GM18868 (cell line): ENCODE results near the gene THRB.

Source experiments
- ATAC-seq: cut with Tn5 transposase; IDR thresholded peaks from one replicate; pipeline ENCODE4 v1.9.1; 2021; ENCODE audit warnings: mild to moderate bottlenecking, moderate library complexity; ENCODE audit not compliant: unreplicated experiment

The THRB gene

DNA sequence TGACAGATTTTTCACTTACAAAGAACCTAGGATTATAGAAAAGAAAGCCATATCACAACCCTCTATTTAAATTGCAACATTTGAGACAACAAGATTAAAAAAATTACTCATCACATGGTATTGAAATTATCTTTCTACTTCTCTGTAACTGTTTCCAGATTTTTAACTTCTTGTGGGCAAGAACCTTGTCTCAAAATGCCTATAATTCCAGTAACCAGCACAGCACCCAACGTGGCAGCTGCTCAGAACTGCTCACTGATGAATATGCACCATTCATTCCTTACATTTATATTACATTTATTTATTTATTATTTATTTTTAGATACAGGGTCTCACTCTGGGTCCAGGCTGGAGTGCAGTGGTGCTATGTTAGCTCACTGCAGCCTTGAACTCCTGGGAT lies 216.1 kb downstream of the THRB start:
- no peak for ATAC-seq

DNA sequence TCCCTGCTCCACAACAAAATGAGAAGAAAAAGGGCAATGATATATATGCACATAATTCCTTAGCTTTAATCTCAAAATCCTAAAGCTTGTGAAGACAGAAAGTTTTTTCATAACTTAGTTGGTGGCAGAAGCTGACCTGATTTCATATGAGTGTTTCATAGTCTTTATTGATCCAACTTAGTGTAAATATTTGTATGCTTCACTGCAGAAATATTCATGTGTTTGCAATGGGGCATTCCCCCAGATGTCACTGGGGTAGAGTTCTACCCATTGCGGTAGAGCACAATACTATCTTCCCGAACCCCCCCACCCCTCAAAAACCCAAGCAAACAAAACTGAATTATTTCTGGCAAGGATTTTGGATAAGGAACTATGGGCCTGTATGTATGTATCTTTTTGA lies 221.2 kb downstream of the THRB start:
- ATAC-seq, result no peak

DNA sequence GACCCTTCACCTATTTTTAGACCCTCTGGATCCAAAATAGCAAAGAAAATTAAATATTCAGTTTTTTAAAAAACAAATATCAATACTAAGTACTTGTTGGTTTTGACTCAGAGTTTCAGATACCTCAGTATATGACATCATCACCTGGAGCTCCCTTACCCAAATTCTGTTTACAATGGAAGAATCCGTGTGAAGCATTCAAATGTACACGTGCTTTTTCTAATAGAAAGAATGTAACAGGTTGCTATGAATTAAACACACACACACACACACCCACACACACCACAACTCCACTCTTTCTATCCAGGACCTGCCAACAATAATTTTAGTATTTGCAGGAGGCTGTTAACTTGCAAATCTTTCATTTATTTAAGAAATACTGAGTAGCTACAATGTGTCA lies 221.8 kb downstream of the THRB start:
- ATAC-seq, result no peak

DNA sequence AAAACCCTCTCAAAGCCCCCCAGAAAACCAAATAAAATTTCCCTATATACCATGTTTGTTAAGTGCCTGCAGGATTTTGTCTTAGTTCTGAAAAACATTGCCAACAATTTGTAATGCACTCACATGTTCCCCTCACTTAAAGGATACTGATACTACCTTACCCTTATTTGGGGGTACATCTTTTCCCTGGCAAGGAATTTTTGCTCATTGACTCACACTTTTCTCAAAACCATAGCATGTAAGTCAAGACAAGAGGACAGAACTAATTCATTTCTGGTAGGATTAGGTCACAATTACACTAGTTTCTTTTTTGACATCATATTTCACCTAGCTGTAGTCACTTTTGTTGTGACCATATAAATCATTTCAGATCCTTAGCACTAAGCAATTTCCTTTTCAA lies 222.2 kb downstream of the THRB start:
- ATAC-seq, result no peak

DNA sequence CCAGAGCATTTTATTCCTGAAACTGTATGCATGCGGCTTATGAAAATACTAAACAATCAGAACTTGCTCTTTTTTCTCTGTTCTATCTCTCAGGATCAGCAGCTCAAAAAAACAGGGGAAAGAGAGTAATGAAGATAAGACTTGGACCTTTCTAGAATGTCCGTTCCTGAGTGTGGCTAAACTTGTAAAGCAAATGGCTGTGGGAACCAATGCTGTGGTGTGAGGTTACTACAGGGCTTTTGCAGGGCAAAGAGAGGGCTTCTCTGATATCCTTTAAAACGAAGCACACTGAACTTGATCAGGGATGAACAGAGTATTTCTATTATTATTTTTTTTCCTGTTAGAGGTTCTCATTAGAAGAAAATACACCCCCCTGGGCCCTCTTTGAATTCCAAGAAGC lies 223.4 kb downstream of the THRB start:
- ATAC-seq, result no peak

DNA sequence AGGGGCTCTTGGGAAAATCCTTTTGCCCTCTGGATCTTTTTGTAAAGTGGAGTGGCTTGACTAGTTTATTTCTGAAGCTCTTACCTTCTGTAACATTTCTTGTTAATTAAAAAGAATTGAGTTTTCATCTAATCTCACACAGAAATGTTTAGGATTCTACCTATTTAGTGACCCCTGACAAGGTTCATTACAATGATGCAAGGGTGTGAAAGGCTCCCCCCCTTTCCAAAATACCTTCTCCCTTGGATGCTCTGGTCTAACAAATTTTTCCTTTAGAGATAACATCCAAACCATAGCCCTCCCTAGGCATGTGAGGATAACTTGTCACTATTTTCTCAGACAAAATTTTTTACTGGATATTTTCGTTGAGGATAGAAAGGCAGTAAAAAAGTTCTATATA lies 223.9 kb downstream of the THRB start:
- ATAC-seq, result no peak

DNA sequence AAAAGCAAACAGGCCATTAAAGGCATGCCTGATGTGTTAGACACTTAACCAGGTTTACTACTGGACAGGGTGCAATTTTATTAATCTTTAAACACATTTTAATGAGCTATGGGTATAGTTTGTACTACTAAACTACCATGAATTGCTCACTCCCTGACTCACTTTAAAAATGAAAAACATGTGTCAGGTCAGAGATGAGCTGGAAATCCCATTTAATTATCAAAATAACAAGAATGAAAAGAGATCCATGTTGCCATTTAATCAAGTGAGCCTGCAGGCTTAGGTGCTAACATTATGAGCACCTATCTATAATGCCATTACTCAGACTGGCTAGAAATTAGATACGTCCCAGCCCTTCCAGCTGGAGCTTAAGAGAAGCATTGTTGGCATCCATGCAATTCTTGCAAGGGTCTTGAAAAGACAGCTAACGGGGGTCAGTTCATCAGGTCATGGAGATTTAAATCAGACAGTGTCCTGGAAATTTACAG lies 224.4 kb downstream of the THRB start:
- ATAC-seq, result no peak

DNA sequence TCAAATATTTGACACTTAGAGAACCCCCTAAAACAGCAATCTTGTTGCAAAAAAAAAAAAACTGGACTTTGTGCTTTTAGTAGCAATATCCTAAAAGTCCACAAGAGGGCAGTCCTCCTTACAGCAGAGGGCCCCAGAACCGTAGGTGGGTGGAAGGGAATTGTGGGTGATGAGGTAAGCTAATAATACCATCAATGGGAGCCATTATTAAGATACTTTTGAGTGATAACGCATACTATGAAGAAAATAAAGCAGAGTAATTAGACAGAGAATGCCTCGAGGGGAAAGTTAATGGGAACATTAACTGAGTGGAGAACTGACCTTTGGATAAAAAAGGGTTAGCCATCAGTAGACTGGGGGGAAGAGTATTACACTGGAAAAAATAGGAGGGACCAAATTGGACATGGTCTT lies 229.9 kb downstream of the THRB start:
- ATAC-seq, result peak; percentile 91

DNA sequence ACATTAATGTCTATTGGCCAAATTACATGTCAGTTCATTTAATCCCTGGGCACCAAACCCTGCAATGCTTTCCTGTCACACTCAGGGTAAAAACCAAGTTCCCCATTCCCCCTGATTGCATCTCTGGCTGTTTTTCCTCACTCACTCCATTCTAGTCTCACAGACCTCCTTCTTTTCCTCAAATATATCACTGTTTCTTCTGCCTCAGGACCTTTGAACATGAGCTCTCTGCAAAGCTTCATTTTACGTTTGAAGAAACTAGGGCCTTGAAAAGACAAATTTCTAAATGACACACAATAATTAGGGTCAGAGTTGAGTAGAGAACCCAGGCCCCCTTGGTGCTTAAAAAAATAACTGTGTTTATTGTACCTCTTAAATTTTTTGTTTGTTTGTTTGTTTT lies 230.6 kb downstream of the THRB start:
- ATAC-seq, result no peak

DNA sequence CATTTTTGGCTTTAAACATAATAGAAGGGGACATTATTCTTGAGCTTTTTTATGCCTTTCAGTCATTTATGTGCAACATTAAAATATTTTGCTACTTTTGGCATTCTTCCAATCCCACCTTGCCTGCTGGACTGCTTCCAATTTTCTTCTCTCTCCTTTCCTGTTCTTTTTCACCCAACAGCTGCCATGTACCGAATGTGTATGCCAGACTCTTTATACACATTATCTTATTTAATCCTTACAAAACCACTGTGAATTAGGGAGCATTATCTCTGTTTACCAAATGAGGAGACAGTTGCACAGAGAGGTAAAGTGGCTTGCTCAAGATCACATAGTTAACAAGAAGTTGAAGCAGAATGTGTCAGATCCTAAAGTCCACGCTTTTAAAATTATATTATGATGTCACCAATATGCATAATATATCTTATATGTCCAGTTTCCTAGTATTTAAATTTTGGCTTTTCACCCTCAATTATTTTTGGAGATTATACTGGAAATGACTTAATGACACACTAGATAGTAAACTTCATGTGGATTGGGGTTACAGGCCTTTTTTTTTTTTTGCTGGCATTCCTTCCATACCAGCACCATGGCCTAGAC lies 231.5 kb downstream of the THRB start:
- ATAC-seq, result no peak

DNA sequence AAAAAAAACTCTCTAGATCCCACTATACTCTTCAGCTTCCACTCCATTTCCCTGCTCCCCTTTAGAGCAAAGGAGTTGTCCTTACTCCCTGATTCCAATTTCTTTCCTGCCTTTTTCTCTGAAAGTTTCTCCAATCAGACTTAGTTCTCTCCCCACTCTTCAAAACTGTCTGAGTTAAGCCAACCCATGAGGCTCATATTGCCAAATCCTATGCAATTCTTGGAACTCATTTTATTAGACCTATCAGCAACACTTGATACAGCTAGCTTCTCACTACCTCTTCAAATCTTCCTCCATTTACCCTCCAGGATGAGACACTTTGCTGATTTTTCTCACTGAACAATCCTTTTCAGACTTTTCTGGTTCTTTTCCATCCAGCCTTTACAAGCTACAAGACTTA lies 233.1 kb downstream of the THRB start:
- ATAC-seq, result no peak

DNA sequence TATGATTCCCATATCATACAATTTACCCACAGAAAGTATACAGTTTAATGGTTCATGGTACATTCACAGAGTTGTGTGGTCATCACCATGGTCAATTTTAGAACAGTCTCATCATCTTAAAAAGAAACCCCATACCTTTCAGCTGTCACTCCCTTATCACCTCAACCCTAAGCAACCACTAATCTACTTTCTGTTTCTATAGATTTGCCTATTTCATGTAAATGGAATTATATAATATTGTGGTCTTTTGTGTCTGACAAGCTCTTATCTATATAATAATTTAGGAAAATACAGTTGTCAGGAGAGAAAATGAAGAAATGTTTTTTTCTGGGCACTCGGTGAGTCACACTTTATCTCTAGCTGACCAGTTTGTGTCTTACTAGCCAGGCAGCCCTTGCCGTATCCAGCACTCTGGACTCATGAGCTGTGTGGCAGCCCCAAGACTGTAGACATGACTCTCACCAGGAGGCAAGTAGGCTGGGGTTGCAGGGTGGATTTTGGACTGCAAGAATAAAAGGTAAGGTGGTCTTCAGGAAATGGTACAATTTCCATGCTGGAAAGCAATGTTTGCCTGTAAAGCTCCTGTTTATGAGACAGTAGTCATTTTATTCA lies 234.6 kb downstream of the THRB start:
- ATAC-seq, result no peak

DNA sequence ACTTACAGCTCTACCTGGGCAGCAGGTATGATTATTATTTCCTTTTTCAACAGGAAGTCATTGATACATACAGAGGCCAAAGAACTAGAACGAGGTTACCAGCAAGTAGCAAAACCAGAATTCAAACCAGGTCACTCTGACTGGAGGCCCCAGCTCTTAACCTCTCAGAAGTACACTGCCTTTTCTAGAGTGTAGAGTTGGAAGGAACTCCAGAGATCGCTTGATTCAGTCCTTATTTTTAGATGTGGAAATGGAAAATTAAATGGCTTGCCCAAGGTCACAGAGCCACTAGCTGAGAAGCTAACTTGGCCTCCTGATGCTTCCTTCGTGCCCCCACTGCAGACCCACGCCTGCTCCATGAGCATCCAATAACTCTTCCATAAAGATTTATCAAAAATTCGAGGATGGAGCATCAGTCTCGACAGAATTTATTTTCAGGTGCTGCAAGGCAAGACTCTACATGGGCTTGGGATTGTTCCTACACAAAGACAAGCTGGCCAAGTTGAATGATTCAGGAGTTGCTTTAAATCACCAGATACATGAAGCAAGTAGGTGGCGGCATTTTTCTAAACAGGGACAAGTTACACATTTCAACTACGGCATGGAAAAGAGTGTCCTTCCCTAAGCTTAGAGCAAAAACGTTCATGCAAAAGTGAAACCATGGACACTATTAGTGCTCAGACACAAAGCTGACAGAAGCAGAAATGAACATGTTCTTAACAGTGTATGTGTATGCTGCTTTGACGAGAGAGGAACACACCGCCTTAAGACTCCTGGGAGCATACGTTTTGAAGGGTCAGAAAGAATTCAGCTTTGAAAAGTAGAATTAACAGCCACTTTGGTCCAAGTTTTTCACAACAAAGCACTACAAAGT lies 235.7 kb downstream of the THRB start:
- no peak for ATAC-seq

DNA sequence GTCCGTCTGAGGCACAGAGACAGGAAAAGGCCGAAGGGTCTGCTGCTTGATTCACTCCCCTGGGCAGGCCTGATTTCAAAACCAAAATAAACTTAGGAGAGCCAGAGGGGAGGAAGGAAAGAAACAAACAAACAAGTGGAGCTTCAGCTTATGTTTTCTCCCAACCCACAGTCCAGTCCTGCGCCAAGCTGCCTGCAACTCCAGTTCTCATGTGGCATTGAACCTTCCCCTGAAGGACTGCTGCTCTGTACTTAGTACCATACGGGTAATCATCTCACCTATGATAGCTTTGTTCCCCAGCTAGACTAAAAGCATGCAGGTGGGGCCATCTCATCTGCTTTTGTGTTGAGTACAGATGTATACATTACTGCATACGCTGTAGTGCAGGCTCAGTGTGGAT lies 236.4 kb downstream of the THRB start:
- no peak for ATAC-seq

DNA sequence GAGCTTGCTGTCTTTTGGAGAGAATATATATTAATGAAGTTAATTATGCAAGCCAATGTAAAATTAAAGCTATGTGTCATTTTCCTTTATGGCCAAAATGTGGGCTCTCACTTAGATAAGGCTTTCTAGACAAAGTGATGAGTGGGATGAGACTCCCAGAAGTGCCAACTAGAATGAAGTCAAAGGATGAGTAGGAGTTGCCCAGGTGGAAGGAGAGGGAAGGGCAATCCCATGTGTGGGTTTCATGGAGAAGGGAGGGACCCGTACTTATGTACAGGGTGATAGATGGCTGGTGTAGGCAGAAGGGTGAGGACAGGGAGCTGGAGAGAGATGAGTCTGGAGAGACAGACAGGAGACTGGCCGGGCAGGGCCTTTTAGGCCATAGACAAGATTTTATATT lies 239.2 kb downstream of the THRB start:
- ATAC-seq, result no peak

DNA sequence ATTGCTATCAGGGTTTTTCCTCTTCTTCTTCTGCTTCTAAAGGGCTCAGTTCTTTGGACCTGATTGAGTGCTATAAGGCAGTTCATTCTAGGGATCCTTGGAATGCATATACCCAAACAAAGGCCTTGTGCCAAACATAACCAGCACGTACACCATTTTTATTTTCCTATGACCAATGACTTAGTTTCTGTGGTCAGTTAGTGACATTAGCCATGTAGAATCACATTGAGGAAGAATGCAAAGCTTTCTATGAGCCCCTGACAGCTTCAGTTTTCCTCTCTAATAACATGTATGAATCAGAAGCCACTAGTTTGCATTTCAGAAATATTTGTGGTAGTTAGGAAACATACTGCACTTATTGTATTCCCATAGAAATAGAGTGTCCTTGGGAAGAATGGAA lies 240.0 kb downstream of the THRB start:
- ATAC-seq, result no peak

DNA sequence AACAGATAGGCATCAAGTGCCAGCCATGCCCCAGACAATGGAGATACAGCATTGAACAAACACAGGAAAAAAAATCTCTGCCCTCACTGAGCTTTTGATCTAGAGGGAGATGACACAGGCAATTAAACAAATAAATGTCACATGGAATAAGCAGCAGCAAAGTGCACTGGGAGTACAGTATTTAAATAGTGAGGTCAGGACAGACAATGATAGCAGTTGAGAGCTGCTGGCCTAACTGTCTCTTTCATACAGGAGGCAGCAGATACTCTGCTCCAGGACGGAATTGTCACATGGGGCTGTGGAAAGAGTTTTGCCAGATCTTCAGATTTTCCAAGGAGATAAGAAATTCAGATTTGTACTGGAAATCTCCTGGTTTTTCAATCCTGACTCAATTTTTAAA lies 241.3 kb downstream of the THRB start:
- ATAC-seq, result no peak

DNA sequence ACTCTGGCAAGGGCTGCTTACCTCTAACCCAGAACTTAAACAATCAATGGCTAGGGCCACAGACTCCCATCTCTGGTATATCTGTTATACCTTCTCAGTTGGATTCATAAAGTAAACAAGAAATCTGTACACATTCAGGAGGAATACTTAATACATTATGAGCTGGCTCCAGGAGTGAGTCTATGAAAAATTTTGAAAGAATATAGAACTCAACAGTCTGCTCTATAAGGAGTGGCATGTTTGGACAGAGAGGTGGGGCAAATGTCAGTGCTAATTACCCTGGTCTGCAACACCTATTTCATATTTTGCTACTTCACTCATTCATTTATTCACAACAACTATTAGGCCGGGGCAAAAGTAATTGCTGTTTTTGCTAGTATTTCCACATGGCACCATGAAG lies 245.1 kb downstream of the THRB start:
- no peak for ATAC-seq

DNA sequence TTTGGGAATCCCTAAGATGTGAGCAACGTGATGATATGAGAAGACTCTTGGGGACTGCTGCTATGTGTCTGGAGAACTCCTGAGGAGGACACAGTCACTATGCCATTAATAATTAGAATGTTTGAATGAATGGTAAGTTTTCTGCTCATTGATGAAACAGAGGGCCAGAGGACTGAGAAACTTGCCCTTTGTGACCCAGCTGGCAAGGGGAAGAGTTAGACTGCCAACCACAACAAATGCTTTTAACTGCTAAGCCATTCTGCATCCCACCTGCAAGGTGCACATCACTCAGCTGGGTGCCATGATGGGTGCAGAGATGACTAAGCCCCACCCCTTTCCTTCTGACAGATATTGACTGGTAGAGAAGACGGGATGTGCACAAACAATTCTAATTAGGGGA lies 249.6 kb downstream of the THRB start:
- ATAC-seq, result no peak

DNA sequence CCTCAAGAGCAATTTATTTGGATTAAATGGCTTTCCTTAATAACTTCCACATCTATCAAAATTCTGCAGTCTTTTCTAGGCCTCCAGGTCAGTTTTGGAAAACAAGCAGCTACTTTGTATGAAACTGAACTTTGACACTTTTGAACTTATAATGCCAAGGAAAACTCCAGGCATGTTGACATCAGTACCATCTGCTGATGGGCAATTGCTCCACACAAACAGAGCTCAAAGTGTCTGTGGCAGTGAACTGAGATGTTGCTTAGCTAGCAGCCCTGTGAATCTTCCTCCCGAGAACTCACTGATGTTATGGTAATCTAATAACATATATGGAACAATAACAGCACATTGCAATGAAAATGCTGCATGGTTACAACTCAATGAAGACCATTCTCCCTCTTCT lies 250.2 kb downstream of the THRB start:
- no peak for ATAC-seq

DNA sequence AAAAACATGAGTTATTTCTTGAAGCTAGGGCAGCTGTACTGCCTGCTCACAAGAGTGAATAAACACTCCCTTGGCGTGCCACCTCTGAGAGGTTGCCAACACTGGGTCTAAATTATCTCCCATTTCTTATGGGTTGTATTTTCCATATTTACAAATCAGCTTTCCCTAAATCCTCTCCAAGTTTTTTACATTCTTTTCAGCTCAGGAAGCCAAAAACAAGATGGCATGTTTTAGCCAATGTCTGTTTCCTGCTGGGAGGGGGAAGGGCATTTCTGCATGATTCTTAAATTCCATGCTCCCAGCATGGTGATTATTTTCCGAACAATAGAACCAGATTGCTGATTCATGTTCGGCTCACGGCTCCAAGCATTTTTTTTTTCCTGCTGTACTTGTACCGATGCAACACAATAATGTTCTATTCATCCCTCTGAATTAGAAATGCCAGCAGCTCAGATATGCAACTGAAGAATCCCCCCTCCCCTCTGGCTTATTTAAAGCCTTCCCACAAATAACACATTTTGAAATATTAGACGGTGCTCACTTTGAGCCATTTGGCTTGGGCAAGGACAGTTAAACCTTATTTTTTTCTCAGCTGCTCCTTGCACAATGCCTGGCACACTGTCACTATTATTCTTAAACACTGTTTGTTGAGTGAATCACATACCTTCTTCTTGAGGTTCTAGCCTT lies 252.5 kb downstream of the THRB start:
- ATAC-seq, result no peak

DNA sequence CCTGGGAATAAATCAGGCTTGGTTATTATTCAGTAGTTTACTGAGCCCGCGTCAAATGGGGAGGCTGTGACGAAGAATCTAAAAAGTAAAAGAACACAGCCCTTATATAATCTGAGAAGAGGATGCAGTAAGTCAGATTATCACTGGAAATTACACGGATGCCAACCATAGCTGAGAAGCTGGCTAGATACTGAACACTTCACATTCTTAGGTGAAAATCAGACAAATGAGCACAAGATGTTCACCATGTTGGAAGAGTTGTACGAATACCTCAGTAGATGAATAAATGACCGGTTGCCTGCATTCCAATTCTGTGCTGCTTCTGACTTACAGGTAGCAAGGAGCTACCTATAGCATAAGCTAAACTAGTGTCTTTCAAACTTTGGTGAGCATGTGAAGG lies 254.3 kb downstream of the THRB start:
- ATAC-seq, result no peak
